Activated CD8-positive, alpha-beta memory T cell treated with anti-CD3 and anti-CD28 coated beads, Interleukin-2, amount 50 U/mL, for 1 hour (primary cell): ENCODE measurements around the gene NUDCD2.
A peak's percentile ranks its signal among the peaks of the same experiment; 100 is the strongest.
"Not testable (repeated sequence)": the region's sequence is repeated elsewhere in the genome, so short reads cannot be mapped to it uniquely, and the experiment has no call there.

ENCODE experiments used
- DNase-seq: peaks from one replicate; pipeline ENCODE4 v3.0.0-alpha.2; 2020; ENCODE audit errors: extremely low read depth

Gene NUDCD2

GRCh38 chr5:163467682-163468081, 7.8 kb upstream of the NUDCD2 start:
- DNase-seq, result no peak

- DNase-seq, result no peak
These were observed 3.1 kb upstream of the NUDCD2 start for GRCh38 chr5:163463063-163463435.

GRCh38 chr5:163460562-163461171, 765 bp upstream of the NUDCD2 start, which contains the start of gene HMMR:
Gene HMMR (plus strand): TSS chr5:163460632. CDS start chr5:163460693, 61 bp downstream.
- DNase-seq, result no peak

GRCh38 chr5:163459462-163459818, 462 bp downstream of the NUDCD2 start:
- no peak for DNase-seq

- DNase-seq, result no peak
These were observed 1.0 kb downstream of the NUDCD2 start for GRCh38 chr5:163458778-163459385.

GRCh38 chr5:163456840-163457239, 3.1 kb downstream of the NUDCD2 start:
- no peak for DNase-seq

GRCh38 chr5:163456029-163456589, 3.8 kb downstream of the NUDCD2 start:
- no peak for DNase-seq

- DNase-seq, result not testable (repeated sequence)
These were observed 4.5 kb downstream of the NUDCD2 start for GRCh38 chr5:163455406-163455805.

GRCh38 chr5:163453705-163454104, 6.2 kb downstream of the NUDCD2 start:
- DNase-seq, result no peak

- no peak for DNase-seq
These were observed 8.4 kb downstream of the NUDCD2 start for GRCh38 chr5:163451489-163451888.

- no peak for DNase-seq
These were observed 11.4 kb downstream of the NUDCD2 start for GRCh38 chr5:163448491-163448890.

- DNase-seq, result no peak
These were observed 12.0 kb downstream of the NUDCD2 start for GRCh38 chr5:163447875-163448274.

GRCh38 chr5:163447191-163447590, 12.7 kb downstream of the NUDCD2 start:
- DNase-seq, result no peak

GRCh38 chr5:163445345-163445744, 14.6 kb downstream of the NUDCD2 start:
- DNase-seq, result no peak

- no peak for DNase-seq
These were observed 15.4 kb downstream of the NUDCD2 start for GRCh38 chr5:163444526-163444925.

- DNase-seq, result no peak
These were observed 18.9 kb downstream of the NUDCD2 start for GRCh38 chr5:163440954-163441353.

GRCh38 chr5:163439092-163439425, 20.8 kb downstream of the NUDCD2 start:
- DNase-seq, result no peak

GRCh38 chr5:163437309-163438182, 22.4 kb downstream of the NUDCD2 start, which contains the start of gene CCNG1:
Gene CCNG1 (plus strand): TSS chr5:163437595. CDS start chr5:163439257, 1,662 bp downstream.
- DNase-seq, result peak; percentile 77

GRCh38 chr5:163437011-163437308, 22.9 kb downstream of the NUDCD2 start:
- DNase-seq, result no peak

GRCh38 chr5:163436515-163436914, 23.4 kb downstream of the NUDCD2 start:
- DNase-seq, result no peak

- DNase-seq, result no peak
These were observed 25.5 kb downstream of the NUDCD2 start for GRCh38 chr5:163434401-163434866.

- DNase-seq, result no peak
These were observed 26.6 kb downstream of the NUDCD2 start for GRCh38 chr5:163433271-163433670.

- no peak for DNase-seq
These were observed 27.4 kb downstream of the NUDCD2 start for GRCh38 chr5:163432544-163432943.
